HG03025 (cell line): ENCODE results near the gene ADGRE3.

ENCODE experiments used
- ATAC-seq: cut with Tn5 transposase; IDR thresholded peaks from one replicate; pipeline ENCODE4 v1.9.1; 2021; ENCODE audit warnings: mild to moderate bottlenecking, moderate library complexity; ENCODE audit not compliant: unreplicated experiment, low FRiP score

ADGRE3 gene

GRCh38 chr19:14674764-14675163, at the start of gene ADGRE3:
TSS of gene ADGRE3 (minus strand) at chr19:14674844. CDS start at chr19:14674770, 74 bp downstream.
- ATAC-seq, result no peak

- ATAC-seq, result no peak
Observed at GRCh38 chr19:14722127-14722526, 47.5 kb upstream of the ADGRE3 start.

GRCh38 chr19:14719162-14719561, 44.5 kb upstream of the ADGRE3 start:
- ATAC-seq, result no peak

- ATAC-seq, result no peak
Observed at GRCh38 chr19:14718522-14719116, 44.0 kb upstream of the ADGRE3 start.

GRCh38 chr19:14715841-14716240, 41.2 kb upstream of the ADGRE3 start:
- no peak for ATAC-seq

- no peak for ATAC-seq
Observed at GRCh38 chr19:14704450-14704849, 29.8 kb upstream of the ADGRE3 start.

- ATAC-seq, result no peak
Observed at GRCh38 chr19:14703833-14704232, 29.2 kb upstream of the ADGRE3 start.

- no peak for ATAC-seq
Observed at GRCh38 chr19:14700711-14701375, 26.2 kb upstream of the ADGRE3 start.

GRCh38 chr19:14699641-14700040, 25.0 kb upstream of the ADGRE3 start:
- ATAC-seq, result no peak

GRCh38 chr19:14695471-14695870, 20.8 kb upstream of the ADGRE3 start:
- no peak for ATAC-seq

GRCh38 chr19:14694641-14695266, 20.1 kb upstream of the ADGRE3 start:
- ATAC-seq, result no peak

GRCh38 chr19:14689598-14690503, 15.2 kb upstream of the ADGRE3 start, which contains the start of gene ZNF333:
TSS of gene ZNF333 (plus strand) at chr19:14690048. CDS start at chr19:14693492, 3,444 bp downstream.
- peak; percentile 81 for ATAC-seq

- no peak for ATAC-seq
Observed at GRCh38 chr19:14686411-14686810, 11.8 kb upstream of the ADGRE3 start.

- ATAC-seq, result no peak
Observed at GRCh38 chr19:14683439-14683838, 8.8 kb upstream of the ADGRE3 start.

- no peak for ATAC-seq
Observed at GRCh38 chr19:14682084-14682483, 7.4 kb upstream of the ADGRE3 start.

GRCh38 chr19:14678199-14678598, 3.6 kb upstream of the ADGRE3 start:
- no peak for ATAC-seq

- no peak for ATAC-seq
Observed at GRCh38 chr19:14677464-14677863, 2.8 kb upstream of the ADGRE3 start.

- ATAC-seq, result no peak
Observed at GRCh38 chr19:14676762-14677161, 2.1 kb upstream of the ADGRE3 start.

- ATAC-seq, result no peak
Observed at GRCh38 chr19:14673088-14673487, 1.6 kb downstream of the ADGRE3 start.

- no peak for ATAC-seq
Observed at GRCh38 chr19:14672188-14672872, 2.3 kb downstream of the ADGRE3 start.
